GM21576 (cell line): Measurements from ENCODE around the gene VPS11.
A peak's percentile ranks its signal among the peaks of the same experiment; 100 is the strongest.

Experiments
- ATAC-seq: cut with Tn5 transposase; IDR thresholded peaks from one replicate; pipeline ENCODE4 v1.9.1; 2021; ENCODE audit warnings: mild to moderate bottlenecking, moderate library complexity; ENCODE audit not compliant: unreplicated experiment

The VPS11 gene

DNA sequence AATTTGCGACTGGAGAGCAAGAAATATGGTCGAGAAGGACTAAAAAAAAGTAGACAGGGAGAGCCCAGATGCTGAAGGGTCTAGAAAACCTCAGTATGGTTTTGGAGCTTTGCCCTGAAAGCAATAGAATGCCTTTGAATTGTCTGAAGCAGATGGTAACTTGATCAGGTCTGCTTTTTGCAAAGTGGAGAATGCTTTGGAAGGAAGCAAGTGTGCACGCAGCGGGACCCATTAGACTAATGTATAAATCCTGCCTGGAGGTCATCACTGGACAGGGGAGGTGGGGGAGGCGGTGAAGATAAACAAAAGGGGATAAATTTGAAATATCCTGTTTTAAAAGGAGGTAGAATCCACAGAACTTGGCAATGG, 53.0 kb downstream of the VPS11 start:
- ATAC-seq, result no peak

DNA sequence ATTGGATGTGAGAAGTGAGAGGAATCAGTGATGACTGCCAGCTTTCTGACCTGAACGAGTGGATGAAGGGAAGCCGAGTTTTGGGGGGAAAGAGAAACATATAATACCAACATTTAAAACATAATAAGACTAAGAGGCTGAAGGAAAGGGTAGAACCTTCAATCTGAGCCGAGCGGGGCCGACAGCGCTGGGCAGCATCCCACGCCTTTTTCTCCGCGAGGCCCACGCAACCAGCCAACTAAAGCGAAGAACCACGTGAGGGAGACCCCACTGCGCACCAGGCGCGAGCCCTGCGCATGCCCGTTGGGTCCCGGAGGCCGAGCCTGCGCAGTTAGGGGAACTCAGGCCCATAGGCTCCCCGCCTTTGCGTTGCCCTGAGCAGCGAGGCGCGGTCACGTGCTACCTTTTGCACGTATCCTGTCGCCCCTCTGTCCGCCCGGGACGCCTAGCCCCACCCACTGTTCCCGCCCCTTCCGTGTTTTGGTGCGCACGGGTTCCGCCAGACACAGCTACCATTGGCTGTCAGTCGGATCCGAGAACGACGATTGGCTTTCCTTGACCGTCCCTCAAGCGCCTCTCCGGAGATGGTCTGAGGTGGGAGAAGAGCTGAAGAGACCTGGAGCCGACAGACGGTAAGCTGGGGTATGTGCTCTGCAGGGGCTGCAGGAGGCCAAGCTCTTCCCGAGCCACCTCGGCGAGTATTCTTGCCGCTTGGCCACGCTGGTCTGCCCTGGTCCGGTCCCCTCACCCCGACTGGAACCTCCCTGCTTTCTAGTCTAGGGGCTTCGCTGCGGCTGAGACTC, 53.6 kb downstream of the VPS11 start, which contains the start of gene HINFP:
Gene HINFP (plus strand): TSS at position 573 of the 803 bp plus-strand sequence. CDS start 5,365 bp downstream, outside the sequence.
- ATAC-seq, result peak; percentile 92

DNA sequence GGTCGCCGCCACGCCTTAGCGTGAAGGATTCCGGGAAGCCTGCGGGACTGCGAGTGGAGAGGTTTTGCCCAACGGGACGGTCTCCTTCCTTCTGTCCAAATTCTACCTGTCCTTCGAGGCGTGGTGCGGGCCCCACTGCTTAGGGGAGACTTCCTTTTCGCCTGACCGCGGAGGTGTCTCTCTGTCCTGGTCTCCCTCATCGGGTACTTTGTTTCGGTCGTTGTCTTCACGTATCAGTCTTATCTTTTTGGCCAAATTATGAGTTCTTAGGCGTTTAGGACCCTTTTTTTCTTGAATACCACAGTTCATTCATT, 54.1 kb downstream of the VPS11 start:
- peak; percentile 5 for ATAC-seq

DNA sequence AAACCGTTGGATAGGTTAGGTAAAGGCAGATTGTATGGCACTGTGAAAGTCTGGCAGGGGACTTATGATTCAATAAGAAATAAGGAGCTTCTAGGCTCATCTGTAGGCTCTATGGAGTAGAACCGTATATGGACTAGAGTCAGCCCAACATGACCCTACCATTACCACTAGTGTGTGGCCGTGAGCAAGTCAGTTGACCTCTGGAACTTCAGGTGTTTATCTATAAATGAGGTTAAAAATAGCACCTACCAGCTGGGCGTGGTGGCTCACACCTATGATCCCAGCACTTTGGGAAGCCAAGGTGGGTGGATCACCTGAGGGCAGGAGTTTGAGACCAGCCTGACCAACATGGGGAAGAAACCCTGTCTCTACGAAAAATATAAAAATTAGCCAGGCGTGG, 58.2 kb downstream of the VPS11 start:
- ATAC-seq, result no peak

DNA sequence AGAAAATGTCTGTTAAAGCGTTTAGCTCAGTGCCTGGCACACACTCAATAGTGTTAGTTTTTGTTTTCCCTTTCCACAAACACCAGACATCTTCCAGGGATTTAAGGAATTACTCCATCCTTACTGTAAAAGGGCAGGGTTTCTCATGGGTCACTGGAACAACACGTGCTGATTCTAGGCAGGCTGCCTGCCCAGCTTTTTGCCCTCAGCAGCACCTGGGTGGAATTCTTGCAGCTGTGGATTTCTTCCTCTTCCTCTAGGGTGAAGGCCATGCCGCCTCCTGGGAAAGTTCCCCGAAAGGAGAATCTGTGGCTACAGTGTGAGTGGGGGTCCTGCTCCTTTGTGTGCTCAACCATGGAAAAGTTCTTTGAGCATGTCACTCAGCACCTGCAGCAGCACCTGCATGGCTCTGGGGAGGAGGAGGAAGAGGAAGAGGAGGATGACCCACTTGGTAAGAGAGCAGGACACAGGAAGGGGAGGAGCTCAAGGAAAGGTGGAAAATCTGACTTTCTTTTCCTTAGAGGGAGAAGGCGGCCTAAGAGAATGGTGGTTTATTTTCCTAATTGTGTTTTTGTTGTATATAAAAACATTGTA, 59.2 kb downstream of the VPS11 start:
- ATAC-seq, result no peak

DNA sequence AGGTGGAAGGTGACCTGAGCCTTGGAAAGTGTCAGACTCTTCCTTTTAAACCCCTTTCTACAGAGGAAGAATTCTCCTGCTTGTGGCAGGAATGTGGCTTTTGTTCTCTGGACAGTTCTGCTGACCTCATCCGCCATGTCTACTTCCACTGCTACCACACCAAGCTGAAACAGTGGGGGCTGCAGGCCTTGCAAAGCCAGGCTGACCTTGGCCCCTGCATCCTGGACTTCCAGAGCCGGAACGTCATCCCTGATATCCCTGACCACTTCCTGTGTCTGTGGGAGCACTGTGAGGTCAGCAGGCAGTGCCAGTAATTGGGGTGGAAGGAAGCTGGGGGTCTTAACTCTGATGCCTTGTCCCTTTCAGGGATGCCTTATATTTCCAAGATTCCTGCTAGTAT, 63.0 kb downstream of the VPS11 start:
- no peak for ATAC-seq
